HEK293T (cell line): Measurements from ENCODE around the gene ARMC3.

Experiments
- LEF1 ChIP-seq: fragments of 450-650 bp; IDR thresholded peaks from 2 replicates; pipeline ENCODE4 v1.6.1; 2017; ENCODE audit warnings: mild to moderate bottlenecking, borderline replicate concordance
- TARDBP ChIP-seq: fragments of 450-650 bp; IDR thresholded peaks from 2 replicates; pipeline ENCODE4 v1.6.1; 2016

- TF ChIP-seq TARDBP: no peak
- no peak for TF ChIP-seq LEF1
Observed at GRCh38 chr10:22986771-22987542, 59.1 kb downstream of the ARMC3 start.
